GM21737 (cell line): ENCODE measurements around the gene YAF2.

Experiments
- ATAC-seq: cut with Tn5 transposase; IDR thresholded peaks from one replicate; pipeline ENCODE4 v1.9.1; 2021; ENCODE audit warnings: mild to moderate bottlenecking, moderate library complexity; ENCODE audit not compliant: unreplicated experiment

YAF2 gene

DNA sequence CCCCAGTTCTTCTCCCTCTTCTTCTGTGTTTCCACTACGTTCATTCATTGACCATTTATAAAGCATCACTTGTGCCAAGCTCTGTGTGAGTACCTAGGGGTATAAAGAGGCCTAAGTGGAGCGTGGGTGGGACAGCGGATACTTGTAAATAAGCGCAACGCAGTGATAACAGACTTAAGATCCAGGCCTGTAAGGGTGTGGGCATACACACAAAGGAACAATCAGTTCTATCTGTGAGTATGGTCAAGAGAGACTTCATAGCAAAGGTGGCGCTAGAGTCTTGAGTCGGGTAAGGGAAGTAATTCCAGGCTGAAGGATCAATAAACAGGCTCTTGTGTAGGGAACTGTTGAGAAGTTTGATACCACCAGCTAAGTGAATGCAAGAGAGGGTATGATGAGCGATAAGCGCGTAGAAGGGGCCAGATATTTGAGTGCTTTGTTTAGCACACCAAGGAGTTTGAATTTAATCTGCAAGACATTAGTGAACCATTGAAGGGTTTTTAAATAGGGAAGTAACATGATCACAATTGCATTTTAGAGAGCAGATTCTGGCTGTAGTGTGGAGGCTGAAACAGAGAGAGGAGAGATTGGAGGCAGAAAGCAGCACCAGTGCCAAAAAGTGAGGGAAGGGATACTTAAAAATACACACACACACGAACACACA, 92.4 kb downstream of the YAF2 start:
- ATAC-seq, result no peak

DNA sequence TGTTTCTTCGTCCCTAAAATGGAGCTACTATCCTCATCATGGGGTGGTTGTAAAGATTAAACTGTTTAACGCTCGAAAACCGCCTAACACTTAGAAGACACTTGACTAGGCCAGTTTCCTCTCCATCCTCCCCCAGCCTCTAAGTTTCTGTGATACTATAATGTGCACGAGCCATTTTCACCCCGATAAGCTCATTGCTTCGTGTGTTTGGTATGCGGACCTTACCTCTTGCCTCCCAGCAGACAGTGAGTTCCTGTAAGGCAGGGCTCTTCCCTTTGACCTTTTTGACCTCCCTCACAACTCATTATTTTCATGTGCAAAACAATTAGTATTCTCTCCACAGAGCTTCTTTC, 92.9 kb downstream of the YAF2 start:
- ATAC-seq, result no peak

DNA sequence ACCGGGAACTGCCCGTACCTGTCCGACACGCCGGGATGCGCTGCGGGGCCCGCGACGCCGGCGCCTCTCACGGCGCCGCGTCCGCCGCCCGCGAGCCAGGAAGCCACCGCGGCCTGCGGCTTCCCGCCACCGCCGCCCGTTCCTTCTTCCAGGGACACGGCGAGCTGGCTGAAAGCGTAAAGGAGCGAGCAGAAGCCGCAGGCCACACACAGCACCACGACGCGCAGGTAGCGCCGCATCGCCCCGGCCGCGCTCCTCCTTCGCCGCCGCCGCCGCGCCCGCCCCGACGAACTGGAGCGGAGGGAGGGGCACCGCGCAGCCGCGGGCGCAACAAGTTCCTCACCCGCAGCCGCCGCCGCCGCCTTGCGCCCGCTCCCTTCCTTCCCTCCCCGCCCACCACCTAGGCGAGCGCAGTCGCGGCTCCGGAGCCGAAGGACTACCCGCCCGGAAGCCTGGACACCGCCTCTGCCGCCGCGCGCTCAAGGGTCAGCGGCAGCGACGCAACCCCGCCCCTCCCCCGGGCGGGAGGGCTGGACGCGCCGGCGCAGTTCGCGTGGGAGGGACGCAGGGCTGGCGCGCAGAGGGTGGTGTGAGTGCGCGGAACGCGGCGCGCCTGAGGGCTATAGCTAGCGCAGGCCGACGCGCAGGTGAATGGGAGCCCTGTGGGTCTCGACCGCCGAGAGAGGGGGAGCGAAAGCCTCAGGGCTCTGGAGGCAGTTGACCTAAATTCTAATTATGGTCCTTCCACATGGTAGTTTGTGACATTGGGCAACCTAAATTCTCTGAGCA, 93.4 kb downstream of the YAF2 start, which contains the start of gene GXYLT1:
Gene GXYLT1 (minus strand): TSS at position 467 of the 789 bp plus-strand sequence. CDS start 228 bp downstream, at position 239.
- ATAC-seq, result peak; percentile 90

DNA sequence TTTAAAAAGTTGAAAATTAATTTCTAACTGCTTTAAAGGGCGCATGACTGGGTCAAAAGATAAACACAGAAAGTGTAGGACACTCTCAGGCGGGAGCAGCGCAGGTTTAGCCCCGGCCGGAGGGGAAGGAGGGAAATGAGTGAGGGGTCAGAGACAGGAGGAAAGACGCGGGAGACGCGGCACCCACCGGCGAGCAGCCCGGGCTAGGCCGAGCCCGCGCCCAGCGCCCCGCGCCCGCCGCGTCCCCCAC, 94.0 kb downstream of the YAF2 start:
- ATAC-seq, result peak; percentile 23

DNA sequence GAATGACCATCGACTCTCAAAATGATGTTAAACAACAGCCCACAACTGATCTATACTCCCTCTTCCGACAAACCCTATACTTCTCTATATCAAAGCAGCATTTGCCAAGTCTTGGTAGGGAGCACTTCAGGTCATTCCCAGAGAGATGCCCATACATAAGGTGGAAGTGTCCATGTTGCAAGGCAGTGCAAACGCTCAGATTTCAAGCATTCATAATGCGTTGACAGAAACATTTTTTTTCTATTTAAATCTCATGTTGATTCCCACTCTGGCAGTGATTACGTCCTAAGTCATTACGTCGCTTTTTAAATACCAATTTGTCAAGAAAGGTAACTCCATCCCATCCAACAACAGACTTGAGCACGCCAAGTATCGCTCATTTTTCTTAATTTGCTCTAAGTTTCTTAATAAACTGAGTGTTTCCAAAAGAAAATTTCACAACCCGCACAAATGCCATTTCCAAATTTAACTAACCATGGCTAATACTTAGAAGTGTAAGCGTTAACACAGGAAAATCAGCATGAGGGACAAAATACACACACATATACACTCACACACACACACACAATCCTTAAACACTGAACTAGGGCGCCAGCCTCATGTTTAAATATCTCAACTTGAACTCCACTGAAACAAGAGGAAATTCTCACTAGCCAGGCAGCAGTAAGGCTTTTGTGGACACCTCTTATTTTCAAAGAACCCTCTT, 94.4 kb downstream of the YAF2 start:
- ATAC-seq, result peak; percentile 1

DNA sequence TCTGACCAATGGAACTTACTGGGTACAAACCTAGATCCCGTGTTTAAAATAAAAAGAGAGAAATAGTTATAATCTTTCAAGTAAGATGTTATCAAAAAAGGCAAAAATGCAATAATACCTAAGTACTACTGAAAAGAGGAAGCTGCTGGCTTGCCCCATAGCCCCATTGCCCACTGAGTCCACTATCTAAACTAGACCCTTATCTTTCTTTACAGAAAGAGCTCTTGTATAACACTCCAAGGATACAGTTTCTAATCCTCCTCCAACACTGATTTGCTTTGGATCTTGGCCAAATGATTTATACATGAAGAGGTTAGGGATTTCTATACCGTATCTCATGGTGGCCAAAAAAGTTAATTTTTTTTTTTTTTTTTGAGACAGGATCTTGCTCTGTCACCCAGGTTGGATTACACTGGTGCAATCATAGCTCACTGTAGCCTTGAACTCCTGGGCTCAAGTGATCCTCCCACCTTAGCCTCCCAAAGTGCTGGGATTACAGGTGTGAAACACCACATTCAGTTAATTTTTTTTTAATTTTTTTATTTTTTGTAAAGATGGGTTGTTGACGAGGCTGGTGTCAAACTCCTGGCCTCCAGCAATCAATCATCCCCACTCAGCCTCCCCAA, 96.0 kb downstream of the YAF2 start:
- no peak for ATAC-seq

DNA sequence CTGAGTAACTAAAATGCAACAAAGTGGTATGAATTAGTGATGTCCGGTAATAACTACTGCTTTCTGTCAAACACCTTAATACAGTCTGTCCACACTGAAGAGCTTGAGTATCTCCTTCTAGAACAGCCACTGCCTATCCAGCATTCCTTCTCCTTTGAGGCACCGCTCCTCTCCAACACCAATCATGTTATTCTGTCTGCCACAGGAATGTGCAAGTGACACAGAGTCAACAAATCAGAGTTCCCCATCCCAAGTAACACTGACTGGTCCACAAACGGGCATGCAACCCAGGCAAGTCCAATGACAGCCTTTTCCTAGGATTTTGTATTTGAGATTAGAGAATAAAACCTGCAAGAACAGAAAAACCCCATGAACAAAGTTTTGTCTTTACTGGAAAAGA, 97.1 kb downstream of the YAF2 start:
- no peak for ATAC-seq

DNA sequence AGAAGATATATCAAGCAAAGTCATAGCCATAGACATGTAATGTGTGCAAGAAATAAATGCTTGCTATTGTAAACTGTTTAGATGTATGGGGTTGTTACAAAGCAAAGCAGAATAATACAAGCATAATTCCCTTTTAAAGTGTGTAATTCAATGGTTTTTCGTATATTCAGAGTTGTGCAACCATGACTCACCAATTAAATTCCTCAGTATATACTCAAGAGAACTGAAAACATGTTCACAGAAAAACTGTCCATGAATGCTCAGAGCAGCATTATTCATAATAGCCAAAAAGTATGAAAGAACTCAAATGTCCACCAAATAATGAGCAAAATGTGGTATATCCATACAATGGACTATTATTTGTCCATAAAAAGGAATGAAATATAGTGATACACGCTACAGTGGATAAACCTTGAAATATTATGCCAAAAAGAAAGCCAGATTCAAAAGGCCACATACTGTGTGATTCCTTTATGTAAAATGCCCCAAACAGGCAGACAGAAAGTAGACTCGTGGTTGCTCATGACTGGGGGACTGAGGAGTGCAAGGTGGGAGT, 102.7 kb downstream of the YAF2 start:
- no peak for ATAC-seq

DNA sequence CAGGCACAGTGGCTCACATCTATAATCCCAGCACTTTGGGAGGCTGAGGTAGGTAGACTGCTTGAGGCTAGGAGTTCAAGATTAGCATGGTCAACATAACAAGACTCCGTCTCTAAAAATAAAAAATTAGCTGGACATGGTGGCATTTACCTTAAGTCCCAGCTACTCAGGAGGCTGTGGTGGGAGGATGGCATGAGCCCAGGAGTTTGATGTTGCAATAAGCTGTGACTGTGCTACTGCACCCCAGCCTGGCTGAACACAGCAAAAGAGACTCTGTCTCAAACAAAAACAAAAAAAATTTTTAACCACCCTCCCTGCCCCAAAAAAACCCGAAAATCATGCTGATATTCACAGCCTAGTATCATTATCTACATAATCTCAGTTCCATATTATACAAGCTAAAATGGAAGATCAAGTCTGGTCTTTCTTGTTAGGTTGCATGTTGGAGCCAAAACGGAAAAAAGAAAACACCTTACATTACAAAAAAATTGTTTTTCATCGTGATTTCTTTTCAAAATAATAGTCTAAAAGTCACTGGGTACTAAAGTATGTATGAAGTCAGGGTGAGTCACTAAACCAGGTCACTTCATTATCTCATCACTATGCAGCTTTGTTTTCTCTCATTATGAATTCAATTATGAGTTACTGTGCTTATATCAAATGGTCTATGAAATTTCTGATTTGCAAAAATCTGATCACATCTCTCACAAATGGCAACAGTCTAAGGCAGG, 107.2 kb downstream of the YAF2 start:
- no peak for ATAC-seq

DNA sequence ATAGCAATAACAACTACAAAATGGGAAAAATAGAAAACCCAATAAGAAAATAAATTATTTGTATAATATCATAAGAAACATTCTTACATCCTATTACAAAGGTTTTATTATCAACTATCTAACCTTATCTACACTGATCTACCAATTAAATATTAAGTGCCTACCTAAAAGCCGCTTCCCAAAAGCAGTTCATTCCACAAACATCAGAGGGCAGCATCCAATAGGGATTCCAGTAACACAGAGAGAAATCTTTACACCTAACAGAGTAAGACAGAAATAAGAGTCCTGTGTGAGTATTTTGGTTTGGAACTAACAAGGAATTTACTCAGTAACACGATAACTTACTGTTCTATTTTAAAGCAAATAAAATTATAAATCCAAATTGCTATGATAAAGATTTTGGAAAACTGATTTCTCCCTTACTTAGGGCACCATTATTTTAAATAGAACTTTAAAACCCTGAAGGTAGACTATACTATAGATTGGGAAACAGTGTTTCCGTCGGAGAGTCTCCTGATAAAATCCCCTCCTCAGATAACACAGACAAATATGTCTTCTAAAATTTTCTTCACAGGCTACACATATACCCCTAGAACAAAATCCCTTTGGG, 108.3 kb downstream of the YAF2 start:
- no peak for ATAC-seq

DNA sequence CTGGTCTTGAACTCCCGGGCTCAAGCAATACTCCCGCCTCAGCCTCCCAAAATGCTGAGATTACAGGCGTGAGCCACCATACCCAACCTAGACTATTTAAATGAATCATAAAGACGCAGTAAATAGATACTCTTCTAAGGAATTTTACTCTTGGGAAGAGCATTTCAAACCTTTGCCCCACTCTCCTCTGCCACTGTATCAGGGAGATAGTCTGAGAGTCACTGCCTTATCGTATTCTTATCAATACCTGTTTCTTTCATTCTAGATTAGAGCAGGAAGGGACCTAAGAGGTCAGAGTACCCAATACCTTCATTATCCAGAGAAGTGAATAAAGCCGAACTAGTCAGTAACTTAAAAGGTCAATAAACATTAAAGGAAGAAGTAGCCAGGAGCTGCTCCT, 109.2 kb downstream of the YAF2 start:
- ATAC-seq, result no peak

DNA sequence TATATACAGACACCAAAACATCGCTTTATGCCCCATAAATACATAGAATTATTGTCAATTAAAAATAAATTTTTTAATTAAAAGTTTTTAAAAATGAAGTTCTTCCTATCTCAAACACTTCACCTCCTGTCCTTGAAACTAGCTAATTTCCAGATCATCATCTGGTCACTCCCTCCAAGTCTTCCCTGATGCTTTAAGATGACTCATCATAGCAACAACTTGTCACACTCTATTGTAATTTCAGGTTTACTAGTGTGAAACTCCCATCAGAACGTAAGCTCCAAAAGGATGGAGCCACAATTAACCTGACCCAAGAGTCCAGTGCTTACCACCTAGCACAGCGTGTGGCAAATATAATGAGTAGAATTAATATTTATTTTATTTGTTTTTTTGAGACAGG, 109.7 kb downstream of the YAF2 start:
- ATAC-seq, result no peak

DNA sequence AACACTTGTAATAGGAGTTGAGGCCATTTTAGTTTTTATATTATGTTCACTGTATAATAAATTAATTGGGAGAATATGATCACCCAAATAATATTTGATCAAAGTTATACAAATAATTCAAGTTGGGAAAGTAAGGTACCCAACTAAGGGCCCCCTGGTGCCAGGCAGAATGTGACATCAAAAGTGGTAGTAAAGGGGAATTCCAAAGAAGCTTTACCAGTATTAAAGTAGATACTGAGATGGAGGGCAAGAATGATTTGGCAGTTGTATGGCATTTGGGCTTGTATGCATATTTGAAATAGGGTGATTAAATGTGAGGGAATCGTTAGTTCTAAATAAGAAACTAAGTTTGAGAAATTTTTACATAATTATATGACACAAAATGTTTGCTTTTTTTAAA, 111.1 kb downstream of the YAF2 start:
- no peak for ATAC-seq

DNA sequence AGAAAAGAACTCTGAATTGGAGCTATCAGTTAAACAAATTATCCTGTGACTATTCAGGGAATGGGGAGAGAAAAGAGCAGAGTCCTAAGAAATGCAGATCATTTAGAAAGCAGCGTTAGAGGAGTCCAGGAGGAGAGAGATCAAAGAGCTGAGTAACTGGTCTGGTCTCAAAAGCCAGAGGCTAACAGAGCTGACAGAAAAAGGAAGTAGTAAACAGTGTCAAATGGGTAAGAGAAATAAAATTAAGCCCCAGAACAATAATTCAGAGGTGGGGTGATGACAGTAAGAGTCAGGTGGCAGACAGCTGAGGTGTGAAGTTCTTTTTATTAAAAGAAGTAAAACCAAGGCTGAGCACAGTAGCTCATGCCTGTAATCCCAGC, 112.7 kb downstream of the YAF2 start:
- ATAC-seq, result no peak

DNA sequence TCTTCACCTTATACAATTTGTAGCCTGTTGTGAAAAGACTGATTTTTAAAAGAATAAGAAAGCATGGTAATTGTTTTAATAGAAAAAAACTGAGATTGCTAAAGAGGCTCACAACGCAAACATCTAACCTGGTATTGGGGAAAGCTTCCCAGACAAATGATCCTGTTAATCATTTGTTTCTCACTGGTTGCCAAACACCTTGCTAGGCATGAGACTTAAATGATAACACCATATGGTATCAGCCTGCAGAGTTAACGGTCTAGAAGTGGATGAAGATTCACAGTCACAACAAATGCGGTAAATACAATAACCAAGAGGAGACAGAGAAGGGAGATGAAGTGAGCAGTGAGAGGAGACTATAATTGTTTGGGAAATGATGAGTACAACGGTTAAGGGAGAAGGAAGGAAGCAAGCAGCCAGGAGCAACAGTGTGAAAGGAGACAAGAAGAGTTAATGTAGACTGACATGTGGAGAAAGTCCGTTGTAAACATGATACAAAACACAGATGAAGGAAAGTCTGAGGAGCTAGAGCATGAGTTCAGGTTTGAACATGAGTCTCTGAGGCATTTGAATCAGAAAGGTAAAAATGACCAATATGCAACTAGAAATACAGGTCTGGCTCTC, 113.2 kb downstream of the YAF2 start:
- no peak for ATAC-seq

DNA sequence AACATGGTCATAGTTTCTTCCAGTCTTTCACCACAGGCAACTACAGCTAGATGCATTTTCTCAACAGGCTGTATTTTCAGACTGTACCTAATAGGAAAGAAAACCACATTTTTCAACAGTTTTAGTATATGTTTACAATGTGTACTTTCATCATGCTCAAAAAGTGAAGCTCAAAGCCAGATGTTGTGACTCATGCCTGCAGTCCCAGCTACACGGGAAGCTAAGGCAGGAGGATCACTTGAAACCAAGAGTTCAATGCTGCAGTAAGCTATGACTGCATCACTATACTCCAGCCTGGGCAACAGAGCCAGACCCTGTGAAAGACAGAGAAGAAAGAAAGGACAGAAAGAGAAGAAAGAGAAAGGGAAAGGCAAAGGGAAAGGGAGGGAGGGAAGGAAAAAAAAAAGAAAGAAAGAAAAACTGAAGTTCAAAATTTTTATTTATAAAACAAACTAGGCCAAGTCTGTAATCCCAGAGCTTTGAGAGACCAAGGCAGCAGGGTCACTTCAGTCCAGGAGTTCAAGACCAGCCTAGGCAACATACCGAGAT, 118.9 kb downstream of the YAF2 start:
- no peak for ATAC-seq

DNA sequence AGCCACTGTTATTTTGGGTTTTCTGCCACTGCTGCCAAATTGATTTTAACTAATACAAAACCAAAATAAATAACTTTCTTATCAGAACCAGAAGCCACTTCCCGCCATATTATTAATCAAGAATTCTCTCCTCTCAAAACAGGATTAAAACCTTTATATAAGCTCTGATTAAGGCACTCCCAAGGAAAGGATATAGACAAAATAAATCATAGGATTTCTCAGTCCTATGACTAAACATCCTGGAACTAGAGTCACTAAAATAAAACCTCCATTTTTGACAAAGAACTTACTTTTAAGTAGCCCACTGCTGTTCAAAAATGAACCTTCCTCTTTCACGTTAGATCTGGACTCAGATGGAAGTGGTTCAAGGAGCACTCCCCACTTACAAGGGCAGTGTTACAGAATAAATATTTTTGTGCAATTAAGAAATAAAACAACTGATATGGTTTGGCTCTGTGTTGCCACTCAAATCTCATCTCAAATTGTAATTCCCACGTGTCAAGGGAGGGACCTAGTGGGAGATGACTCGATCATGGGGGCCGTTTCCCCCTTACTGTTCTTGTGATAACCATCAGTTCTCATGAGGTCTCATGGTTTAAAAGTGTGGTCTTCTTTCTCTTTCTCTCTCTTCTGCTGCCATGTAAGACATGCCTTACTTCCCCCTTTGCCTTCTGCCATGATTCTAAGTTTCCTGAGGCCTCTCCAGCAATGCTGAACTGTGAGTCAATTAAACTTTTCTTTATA, 119.7 kb downstream of the YAF2 start:
- no peak for ATAC-seq

DNA sequence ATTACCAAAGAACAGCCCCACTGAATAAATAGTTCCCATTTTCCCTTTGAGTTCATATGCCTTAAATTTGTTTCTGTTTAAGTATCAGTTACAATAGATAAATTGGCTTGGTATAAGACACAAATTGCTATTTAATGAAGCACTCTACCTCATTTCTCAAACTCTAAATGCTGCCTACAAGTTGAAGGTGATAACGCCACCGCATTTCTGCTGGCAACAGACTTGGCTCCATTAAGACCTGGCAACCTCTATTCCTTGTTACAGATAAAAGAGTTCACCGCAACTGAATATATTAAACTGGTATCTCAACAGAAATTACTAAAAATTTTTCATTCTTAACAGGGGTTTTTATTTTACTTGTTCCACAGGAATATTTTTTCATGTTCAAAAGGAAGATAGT, 129.0 kb downstream of the YAF2 start:
- ATAC-seq, result no peak
